ENCODE measurements around the gene TAL1.
"Not testable (repeated sequence)": the region's sequence is repeated elsewhere in the genome, so short reads cannot be mapped to it uniquely, and the experiment has no call there.

Gene TAL1

DNA sequence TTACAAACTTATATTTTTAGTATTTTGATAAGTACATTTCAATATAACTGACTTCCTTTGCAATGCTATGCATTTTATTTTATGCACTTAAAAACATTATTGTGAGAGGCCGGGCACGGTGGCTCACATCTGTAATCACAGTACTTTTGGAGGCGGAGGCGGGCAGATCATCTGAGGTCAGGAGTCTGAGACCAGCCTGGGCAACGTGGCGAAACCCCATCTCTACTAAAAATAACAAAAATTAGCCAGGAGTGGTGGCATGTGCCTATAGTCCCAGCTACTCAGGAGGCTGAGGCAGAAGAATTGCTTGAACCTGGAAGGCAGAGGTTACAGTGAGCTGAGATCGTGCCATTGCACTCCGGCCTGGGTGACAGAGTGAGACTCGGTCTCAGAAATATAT, 36.0 kb downstream of the TAL1 start:
- H3K27ac ChIP-seq (ENCODE audit: low read depth, low read length); H4K91ac ChIP-seq (ENCODE audit: low read depth, low read length); H3K27me3 ChIP-seq (ENCODE audit: insufficient read depth, low read length); H3K18ac ChIP-seq (ENCODE audit: low read length); H3K4me3 ChIP-seq (ENCODE audit: low read depth, low read length); H2BK120ac ChIP-seq (ENCODE audit: insufficient read depth, low read length, poor library complexity); H4K12ac ChIP-seq (ENCODE audit: low read depth, low read length); H3K9ac ChIP-seq (ENCODE audit: low read length); H3K79me2 ChIP-seq (ENCODE audit: control insufficient read depth, insufficient read depth, low read length, poor library complexity); H3K4ac ChIP-seq (ENCODE audit: low read depth, low read length); H3K23ac ChIP-seq (ENCODE audit: low read length); H3K79me1 ChIP-seq (ENCODE audit: low read length); H2AFZ ChIP-seq (ENCODE audit: insufficient read depth, low read length, poor library complexity); DNase-seq; H3K4me1 ChIP-seq (ENCODE audit: control insufficient read depth in 1 of 2, insufficient read depth in 2 of 2, low read length in 2 of 2); H3K36me3 ChIP-seq (ENCODE audit: control insufficient read depth in 1 of 2, insufficient read depth in 2 of 2, low read length in 2 of 2); H3K9me3 ChIP-seq (ENCODE audit: insufficient read depth, low read depth, low read length); H4K8ac ChIP-seq (ENCODE audit: low read depth, low read length); H2BK12ac ChIP-seq (ENCODE audit: low read length); H2BK5ac ChIP-seq (ENCODE audit: low read depth, low read length, poor library complexity); H3K4me2 ChIP-seq (ENCODE audit: low read length); H3K14ac ChIP-seq (ENCODE audit: low read length); H2AK5ac ChIP-seq (ENCODE audit: low read length): not testable (repeated sequence)
- WGBS (ENCODE audit: extremely low coverage, insufficient coverage, insufficient read length) = no CpG with 5 or more reads among the region's 9 CpGs

- H3K4ac ChIP-seq (ENCODE audit: low read depth, low read length) = no peak overlapping the region
- no peak overlapping the region for H3K27ac ChIP-seq (ENCODE audit: low read depth, low read length)
- DNase-seq = no peak
- no peak overlapping the region for H3K18ac ChIP-seq (ENCODE audit: low read length)
- no peak overlapping the region for H4K8ac ChIP-seq (ENCODE audit: low read depth, low read length)
- H2BK12ac ChIP-seq (ENCODE audit: low read length) = no peak overlapping the region
- no peak overlapping the region for H3K23ac ChIP-seq (ENCODE audit: low read length)
- H2AFZ ChIP-seq (ENCODE audit: insufficient read depth, low read length, poor library complexity) = no peak overlapping the region
- H2BK5ac ChIP-seq (ENCODE audit: low read depth, low read length, poor library complexity) = no peak overlapping the region
- peaks cover 0 to 4% of the 10 kb centered on the region in 2 experiments for H3K4me1 ChIP-seq (ENCODE audit: control insufficient read depth in 1 of 2, insufficient read depth in 2 of 2, low read length in 2 of 2)
- no peak overlapping the region for H3K14ac ChIP-seq (ENCODE audit: low read length)
- H3K79me2 ChIP-seq (ENCODE audit: control insufficient read depth, insufficient read depth, low read length, poor library complexity) = no peaks in the 10 kb centered on the region
- no peaks in the 10 kb centered on the region for H3K79me1 ChIP-seq (ENCODE audit: low read length)
- no peak overlapping the region for H3K4me3 ChIP-seq (ENCODE audit: low read depth, low read length)
- H3K9ac ChIP-seq (ENCODE audit: low read length) = no peak overlapping the region
- no peak overlapping the region for H3K4me2 ChIP-seq (ENCODE audit: low read length)
- no peaks in the 10 kb centered on the region for H3K27me3 ChIP-seq (ENCODE audit: insufficient read depth, low read length)
- peaks cover 3% of the 10 kb centered on the region for H3K9me3 ChIP-seq (ENCODE audit: insufficient read depth, low read depth, low read length)
- no peak overlapping the region for H4K91ac ChIP-seq (ENCODE audit: low read depth, low read length)
- H3K36me3 ChIP-seq (ENCODE audit: control insufficient read depth in 1 of 2, insufficient read depth in 2 of 2, low read length in 2 of 2) = no peaks in the 10 kb centered on the region
- no peak overlapping the region for H4K12ac ChIP-seq (ENCODE audit: low read depth, low read length)
- H2BK120ac ChIP-seq (ENCODE audit: insufficient read depth, low read length, poor library complexity) = no peak overlapping the region
- no peak overlapping the region for H2AK5ac ChIP-seq (ENCODE audit: low read length)
Measured at GRCh38 chr1:47194311-47194710, 37.7 kb downstream of the TAL1 start.

DNA sequence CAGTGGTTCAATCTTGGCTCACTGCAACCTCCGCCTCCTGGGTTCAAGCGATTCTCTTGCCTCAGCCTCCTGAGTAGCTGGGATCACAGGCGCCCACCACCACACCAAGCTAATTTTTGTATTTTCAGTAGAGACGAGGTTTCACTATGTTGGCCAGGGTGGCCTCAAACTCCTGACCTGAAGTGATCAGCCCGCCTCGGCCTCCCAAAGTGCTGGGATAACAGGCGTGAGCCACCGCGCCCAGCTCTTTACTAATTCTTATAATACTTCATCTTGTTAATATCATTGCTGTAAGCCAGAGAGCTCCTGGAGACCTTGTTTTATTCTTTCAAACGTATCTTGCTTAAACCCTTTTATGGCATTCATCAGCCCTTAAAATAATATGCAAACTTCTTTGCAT, 38.5 kb downstream of the TAL1 start:
- H2BK120ac ChIP-seq (ENCODE audit: insufficient read depth, low read length, poor library complexity); H3K9me3 ChIP-seq (ENCODE audit: insufficient read depth, low read depth, low read length); H3K79me1 ChIP-seq (ENCODE audit: low read length); DNase-seq; H4K91ac ChIP-seq (ENCODE audit: low read depth, low read length); H2BK12ac ChIP-seq (ENCODE audit: low read length); H2AK5ac ChIP-seq (ENCODE audit: low read length); H2BK5ac ChIP-seq (ENCODE audit: low read depth, low read length, poor library complexity); H3K14ac ChIP-seq (ENCODE audit: low read length); H3K4ac ChIP-seq (ENCODE audit: low read depth, low read length); H2AFZ ChIP-seq (ENCODE audit: insufficient read depth, low read length, poor library complexity); H3K79me2 ChIP-seq (ENCODE audit: control insufficient read depth, insufficient read depth, low read length, poor library complexity); H4K8ac ChIP-seq (ENCODE audit: low read depth, low read length); H3K4me2 ChIP-seq (ENCODE audit: low read length); H3K4me1 ChIP-seq (ENCODE audit: control insufficient read depth in 1 of 2, insufficient read depth in 2 of 2, low read length in 2 of 2); H3K23ac ChIP-seq (ENCODE audit: low read length); H4K12ac ChIP-seq (ENCODE audit: low read depth, low read length); H3K4me3 ChIP-seq (ENCODE audit: low read depth, low read length); H3K27ac ChIP-seq (ENCODE audit: low read depth, low read length); H3K18ac ChIP-seq (ENCODE audit: low read length); H3K27me3 ChIP-seq (ENCODE audit: insufficient read depth, low read length); H3K36me3 ChIP-seq (ENCODE audit: control insufficient read depth in 1 of 2, insufficient read depth in 2 of 2, low read length in 2 of 2); H3K9ac ChIP-seq (ENCODE audit: low read length): not testable (repeated sequence)
- no CpG with 5 or more reads among the region's 10 CpGs for WGBS (ENCODE audit: extremely low coverage, insufficient coverage, insufficient read length)

DNA sequence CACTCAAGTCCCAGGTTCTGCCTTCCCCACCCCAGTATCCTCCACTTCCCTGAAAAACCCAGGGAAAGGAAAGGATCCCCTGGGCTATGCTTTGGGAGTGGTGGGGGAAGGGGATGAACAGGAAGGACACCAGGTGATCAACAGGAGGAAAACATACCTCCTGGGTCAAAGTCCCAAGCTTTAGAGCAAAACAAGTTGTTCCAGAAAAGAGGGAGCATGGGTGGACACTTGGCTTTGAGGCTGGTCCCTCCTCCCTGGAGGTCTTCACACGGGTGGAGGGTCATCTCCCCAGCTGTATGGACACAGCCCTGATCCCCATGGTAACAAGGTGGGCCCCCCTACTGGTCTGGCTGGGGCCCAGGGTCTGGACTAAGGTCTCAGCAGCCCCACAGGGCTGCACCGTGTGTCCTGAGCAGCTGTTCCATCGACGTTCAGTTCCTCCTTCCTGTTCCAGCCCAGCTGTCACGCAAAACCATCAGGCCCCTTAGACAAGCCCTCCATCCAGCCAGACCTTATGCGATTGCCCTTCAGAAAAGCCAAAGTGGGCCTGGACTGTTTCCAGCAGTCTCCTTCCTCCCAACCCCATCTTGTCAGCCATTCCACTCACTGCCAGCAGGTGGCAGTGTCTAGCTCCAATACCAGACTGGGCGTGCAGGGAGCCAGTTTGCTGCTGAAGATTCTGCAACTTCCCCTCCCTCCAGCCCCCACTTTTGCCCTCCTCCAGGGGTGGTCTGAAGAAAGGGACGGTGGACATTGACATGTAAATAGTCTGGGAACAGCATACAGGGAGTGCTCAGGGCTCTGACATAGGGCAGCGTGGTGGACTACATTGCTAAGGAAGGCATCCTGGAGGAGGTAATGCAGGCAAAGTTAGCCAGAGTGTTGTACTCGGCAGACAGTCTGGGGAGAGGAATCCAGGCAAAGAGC, 39.3 kb downstream of the TAL1 start:
- no peaks in the 10 kb centered on the region for H3K79me2 ChIP-seq (ENCODE audit: control insufficient read depth, insufficient read depth, low read length, poor library complexity)
- no peak overlapping the region for H2BK5ac ChIP-seq (ENCODE audit: low read depth, low read length, poor library complexity)
- H3K27ac ChIP-seq (ENCODE audit: low read depth, low read length) = no peak overlapping the region
- WGBS (ENCODE audit: extremely low coverage, insufficient coverage, insufficient read length) = no CpG with 5 or more reads among the region's 10 CpGs
- H3K4me1 ChIP-seq (ENCODE audit: control insufficient read depth in 1 of 2, insufficient read depth in 2 of 2, low read length in 2 of 2) = peaks cover 0 to 4% of the 10 kb centered on the region in 2 experiments
- H3K4me3 ChIP-seq (ENCODE audit: low read depth, low read length) = no peak overlapping the region
- H3K27me3 ChIP-seq (ENCODE audit: insufficient read depth, low read length) = no peaks in the 10 kb centered on the region
- H3K36me3 ChIP-seq (ENCODE audit: control insufficient read depth in 1 of 2, insufficient read depth in 2 of 2, low read length in 2 of 2) = no peaks in the 10 kb centered on the region
- peaks cover 3% of the 10 kb centered on the region for H3K9me3 ChIP-seq (ENCODE audit: insufficient read depth, low read depth, low read length)
- H4K12ac ChIP-seq (ENCODE audit: low read depth, low read length) = no peak overlapping the region
- no peak overlapping the region for H2AK5ac ChIP-seq (ENCODE audit: low read length)
- no peak overlapping the region for H2BK12ac ChIP-seq (ENCODE audit: low read length)
- H4K91ac ChIP-seq (ENCODE audit: low read depth, low read length) = no peak overlapping the region
- H3K4me2 ChIP-seq (ENCODE audit: low read length) = no peak overlapping the region
- no peak overlapping the region for H3K14ac ChIP-seq (ENCODE audit: low read length)
- H2BK120ac ChIP-seq (ENCODE audit: insufficient read depth, low read length, poor library complexity) = no peak overlapping the region
- H3K18ac ChIP-seq (ENCODE audit: low read length) = no peak overlapping the region
- no peaks in the 10 kb centered on the region for H3K79me1 ChIP-seq (ENCODE audit: low read length)
- no peak overlapping the region for H4K8ac ChIP-seq (ENCODE audit: low read depth, low read length)
- H3K4ac ChIP-seq (ENCODE audit: low read depth, low read length) = no peak overlapping the region
- H3K9ac ChIP-seq (ENCODE audit: low read length) = peak overlapping the region; percentile 67
- DNase-seq = peak; percentile 32 to 84
- H2AFZ ChIP-seq (ENCODE audit: insufficient read depth, low read length, poor library complexity) = no peak overlapping the region
- no peak overlapping the region for H3K23ac ChIP-seq (ENCODE audit: low read length)
